22Rv1 (cell line): ENCODE measurements around the gene CNRIP1.

Source experiments
- ZFX ChIP-seq: fragments of 450-650 bp; IDR thresholded peaks from 2 replicates; pipeline ENCODE4 v1.6.1; 2017; ENCODE audit warnings: antibody characterized with exemption, borderline replicate concordance
- TF ChIP-seq, protein P1 (sequence below): fragments of 450-650 bp; IDR thresholded peaks from 2 replicates; pipeline ENCODE4 v1.5.1; 2017; ENCODE audit warnings: mild to moderate bottlenecking

DNA sequence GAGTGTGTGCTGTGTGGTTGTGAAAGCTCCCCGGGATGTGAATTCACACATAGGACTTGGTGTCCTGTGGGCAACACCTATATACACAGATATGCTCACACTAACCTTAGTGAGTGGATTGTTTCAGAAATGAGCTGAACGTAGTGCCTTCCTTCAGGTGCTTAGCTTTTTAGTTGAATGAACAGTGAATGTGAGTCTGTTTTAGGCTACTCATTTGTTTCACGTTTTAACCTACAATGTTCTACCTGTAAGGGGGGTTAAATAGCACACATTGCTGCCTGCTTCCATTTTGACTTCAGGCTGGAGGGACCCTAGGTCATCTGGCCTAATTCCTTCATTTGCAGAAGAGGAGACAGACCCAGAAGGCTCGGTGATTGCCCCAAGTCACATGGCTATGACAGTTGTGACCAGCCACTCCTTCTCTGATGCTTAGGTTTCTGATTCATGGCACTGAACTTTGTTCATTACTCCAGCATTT lies 46.4 kb upstream of the CNRIP1 start:
- TF ChIP-seq, protein P1, sequence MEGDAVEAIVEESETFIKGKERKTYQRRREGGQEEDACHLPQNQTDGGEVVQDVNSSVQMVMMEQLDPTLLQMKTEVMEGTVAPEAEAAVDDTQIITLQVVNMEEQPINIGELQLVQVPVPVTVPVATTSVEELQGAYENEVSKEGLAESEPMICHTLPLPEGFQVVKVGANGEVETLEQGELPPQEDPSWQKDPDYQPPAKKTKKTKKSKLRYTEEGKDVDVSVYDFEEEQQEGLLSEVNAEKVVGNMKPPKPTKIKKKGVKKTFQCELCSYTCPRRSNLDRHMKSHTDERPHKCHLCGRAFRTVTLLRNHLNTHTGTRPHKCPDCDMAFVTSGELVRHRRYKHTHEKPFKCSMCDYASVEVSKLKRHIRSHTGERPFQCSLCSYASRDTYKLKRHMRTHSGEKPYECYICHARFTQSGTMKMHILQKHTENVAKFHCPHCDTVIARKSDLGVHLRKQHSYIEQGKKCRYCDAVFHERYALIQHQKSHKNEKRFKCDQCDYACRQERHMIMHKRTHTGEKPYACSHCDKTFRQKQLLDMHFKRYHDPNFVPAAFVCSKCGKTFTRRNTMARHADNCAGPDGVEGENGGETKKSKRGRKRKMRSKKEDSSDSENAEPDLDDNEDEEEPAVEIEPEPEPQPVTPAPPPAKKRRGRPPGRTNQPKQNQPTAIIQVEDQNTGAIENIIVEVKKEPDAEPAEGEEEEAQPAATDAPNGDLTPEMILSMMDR: no peak
- no peak for TF ChIP-seq ZFX
